Prostate gland (tissue), 2 donors: Measurements from ENCODE around the gene SPOCK1.

ENCODE experiments used
- CTCF ChIP-seq, 4 experiments: fragments of 200-600 bp in 2 of 4; fragments of 450-650 bp in 2 of 4; sonication (generic) in 2 of 4; IDR thresholded peaks; 1 replicate in 3 of 4; 2 replicates in 1 of 4; pipeline ENCODE4 v1.5.1; 2016 to 2019; ENCODE audit warnings: antibody characterized with exemption in 4 of 4, mild to moderate bottlenecking in 2 of 4, moderate library complexity in 2 of 4
- POLR2AphosphoS5 ChIP-seq: sonication (generic); formaldehyde crosslinking; IDR thresholded peaks from one replicate; pipeline ENCODE4 v1.6.1; 2017; ENCODE audit warnings: antibody characterized with exemption

GRCh38 chr5:137279521-137280231 is 219.4 kb downstream of the SPOCK1 start:
- TF ChIP-seq POLR2AphosphoS5 (peak; percentile 8), CTCF (IDR thresholded peaks at IDR 0.05) (no peak)
